DOHH2 (cell line): ENCODE results near the gene DUS2.

Experiments used
- H3F3A ChIP-seq: fragments of 200-600 bp; sonication (generic), shearing (Covaris generic); 2 replicates; pipeline ENCODE4 v1.6.0; 2016; ENCODE audit warnings: antibody characterized with exemption, mild to moderate bottlenecking; ENCODE audit not compliant: control insufficient read depth, insufficient read depth
- H3K27ac ChIP-seq: fragments of 200-600 bp; sonication (generic); 2 replicates; pipeline ENCODE4 v1.5.1; 2014; ENCODE audit warnings: low read depth, mild to moderate bottlenecking, low read length, moderate library complexity
- H3K27me3 ChIP-seq: fragments of 200-600 bp; sonication (generic); 2 replicates; pipeline ENCODE4 v1.6.1; 2014; ENCODE audit warnings: mild to moderate bottlenecking, low read length, mixed read lengths; ENCODE audit not compliant: control insufficient read depth
- H3K36me3 ChIP-seq: fragments of 200-600 bp; sonication (generic); 2 replicates; pipeline ENCODE4 v1.6.1; 2014; ENCODE audit warnings: mild to moderate bottlenecking, low read length, moderate library complexity, mixed read lengths; ENCODE audit not compliant: control insufficient read depth
- H3K4me1 ChIP-seq: fragments of 200-600 bp; sonication (generic); 2 replicates; pipeline ENCODE4 v1.6.1; 2014; ENCODE audit warnings: mild to moderate bottlenecking, low read length, mixed read lengths; ENCODE audit not compliant: control insufficient read depth
- H3K4me2 ChIP-seq: fragments of 200-600 bp; sonication (generic); 2 replicates; pipeline ENCODE4 v1.6.0; 2014; ENCODE audit warnings: mild to moderate bottlenecking, low read length, moderate library complexity
- H3K4me3 ChIP-seq: fragments of 200-600 bp; sonication (generic); 2 replicates; pipeline ENCODE4 v1.5.1; 2014; ENCODE audit warnings: mild to moderate bottlenecking, low read length, mixed read lengths
- H3K79me2 ChIP-seq: fragments of 200-600 bp; sonication (generic); 2 replicates; pipeline ENCODE4 v1.6.1; 2014; ENCODE audit warnings: mild to moderate bottlenecking, low read length, mixed read lengths; ENCODE audit not compliant: control insufficient read depth
- H3K9me2 ChIP-seq: fragments of 200-600 bp; sonication (generic); replicated peaks from 2 replicates; pipeline ENCODE4 v1.6.1; 2014; ENCODE audit warnings: mild to moderate bottlenecking, low read length, mixed read lengths; ENCODE audit not compliant: control insufficient read depth
- H3K9me3 ChIP-seq: fragments of 200-600 bp; sonication (generic); 2 replicates; pipeline ENCODE4 v1.6.1; 2014; ENCODE audit warnings: antibody characterized with exemption, low read length, mixed read lengths; ENCODE audit not compliant: control insufficient read depth, insufficient read depth
- H4K20me1 ChIP-seq: fragments of 200-600 bp; sonication (generic); 2 replicates; pipeline ENCODE4 v1.6.0; 2014; ENCODE audit warnings: low read depth, mild to moderate bottlenecking, antibody characterized with exemption, low read length, moderate library complexity; ENCODE audit not compliant: control insufficient read depth, insufficient read depth
- CTCF ChIP-seq: fragments of 200-600 bp; sonication (generic); IDR thresholded peaks from one replicate; pipeline ENCODE4 v1.5.1; 2014; ENCODE audit warnings: antibody characterized with exemption, mild to moderate bottlenecking, low read depth, low read length; ENCODE audit not compliant: poor library complexity, severe bottlenecking
- EZH2phosphoT487 ChIP-seq: fragments of 200-600 bp; sonication (generic); IDR thresholded peaks from 2 replicates; pipeline ENCODE4 v1.6.1; 2017; ENCODE audit warnings: borderline replicate concordance, mild to moderate bottlenecking, antibody characterized with exemption, low read length, moderate library complexity, mixed read lengths

DUS2 gene

GRCh38 chr16:68000450-68000849, 22.6 kb upstream of the DUS2 start:
- Histone ChIP-seq H3K4me2 (peak overlapping the region; percentile 60), H3K4me3 (peak overlapping the region; percentile 37), H3F3A (no peaks in the 10 kb centered on the region)

GRCh38 chr16:68003031-68003430, 20.1 kb upstream of the DUS2 start:
- no peaks in the 10 kb centered on the region for H3K9me3 ChIP-seq
- H3K4me2 ChIP-seq: no peak overlapping the region
- H3K27me3 ChIP-seq: no peaks in the 10 kb centered on the region
- H3K79me2 ChIP-seq: no peaks in the 10 kb centered on the region
- H3K9me2 ChIP-seq: no peaks in the 10 kb centered on the region
- peaks cover 30% of the 10 kb centered on the region for H3K4me1 ChIP-seq
- no peak overlapping the region for H3K27ac ChIP-seq
- H3F3A ChIP-seq: no peaks in the 10 kb centered on the region
- H3K4me3 ChIP-seq: no peak overlapping the region
- TF ChIP-seq CTCF (no peak), EZH2phosphoT487 (no peak)
- no peaks in the 10 kb centered on the region for H4K20me1 ChIP-seq
- H3K36me3 ChIP-seq: no peaks in the 10 kb centered on the region

More at GRCh38 chr16:68000450-68000849, 22.6 kb upstream of the DUS2 start:
- Histone ChIP-seq H3K9me2 (no peaks in the 10 kb centered on the region), H3K27me3 (no peaks in the 10 kb centered on the region), H3K4me1 (peaks cover 21% of the 10 kb centered on the region), H4K20me1 (no peaks in the 10 kb centered on the region), H3K36me3 (no peaks in the 10 kb centered on the region), H3K27ac (no peak overlapping the region), H3K79me2 (no peaks in the 10 kb centered on the region), H3K9me3 (no peaks in the 10 kb centered on the region)
- TF ChIP-seq EZH2phosphoT487 (no peak), CTCF (no peak)

- H3K27ac ChIP-seq: no peak overlapping the region
- no peak for TF ChIP-seq EZH2phosphoT487
- no peak for TF ChIP-seq CTCF
- no peaks in the 10 kb centered on the region for H3K27me3 ChIP-seq
- H3K4me2 ChIP-seq: peak overlapping the region; percentile 48; the same call in 1 of the 2 replicates
- H3K4me3 ChIP-seq: no peak overlapping the region
- no peaks in the 10 kb centered on the region for H3K36me3 ChIP-seq
- no peaks in the 10 kb centered on the region for H4K20me1 ChIP-seq
- H3K9me3 ChIP-seq: no peaks in the 10 kb centered on the region
- peaks cover 17% of the 10 kb centered on the region for H3K4me1 ChIP-seq
- H3K79me2 ChIP-seq: no peaks in the 10 kb centered on the region
- no peaks in the 10 kb centered on the region for H3K9me2 ChIP-seq
- H3F3A ChIP-seq: no peaks in the 10 kb centered on the region
These were observed 17.9 kb upstream of the DUS2 start for GRCh38 chr16:68005211-68005610.
